GM18858 (cell line): Measurements from ENCODE around the gene CAPN2.
"Not testable (repeated sequence)": the region's sequence is repeated elsewhere in the genome, so short reads cannot be mapped to it uniquely, and the experiment has no call there.

ENCODE experiments used
- ATAC-seq: cut with Tn5 transposase; IDR thresholded peaks from one replicate; pipeline ENCODE4 v1.9.1; 2021; ENCODE audit not compliant: unreplicated experiment

CAPN2 gene

DNA sequence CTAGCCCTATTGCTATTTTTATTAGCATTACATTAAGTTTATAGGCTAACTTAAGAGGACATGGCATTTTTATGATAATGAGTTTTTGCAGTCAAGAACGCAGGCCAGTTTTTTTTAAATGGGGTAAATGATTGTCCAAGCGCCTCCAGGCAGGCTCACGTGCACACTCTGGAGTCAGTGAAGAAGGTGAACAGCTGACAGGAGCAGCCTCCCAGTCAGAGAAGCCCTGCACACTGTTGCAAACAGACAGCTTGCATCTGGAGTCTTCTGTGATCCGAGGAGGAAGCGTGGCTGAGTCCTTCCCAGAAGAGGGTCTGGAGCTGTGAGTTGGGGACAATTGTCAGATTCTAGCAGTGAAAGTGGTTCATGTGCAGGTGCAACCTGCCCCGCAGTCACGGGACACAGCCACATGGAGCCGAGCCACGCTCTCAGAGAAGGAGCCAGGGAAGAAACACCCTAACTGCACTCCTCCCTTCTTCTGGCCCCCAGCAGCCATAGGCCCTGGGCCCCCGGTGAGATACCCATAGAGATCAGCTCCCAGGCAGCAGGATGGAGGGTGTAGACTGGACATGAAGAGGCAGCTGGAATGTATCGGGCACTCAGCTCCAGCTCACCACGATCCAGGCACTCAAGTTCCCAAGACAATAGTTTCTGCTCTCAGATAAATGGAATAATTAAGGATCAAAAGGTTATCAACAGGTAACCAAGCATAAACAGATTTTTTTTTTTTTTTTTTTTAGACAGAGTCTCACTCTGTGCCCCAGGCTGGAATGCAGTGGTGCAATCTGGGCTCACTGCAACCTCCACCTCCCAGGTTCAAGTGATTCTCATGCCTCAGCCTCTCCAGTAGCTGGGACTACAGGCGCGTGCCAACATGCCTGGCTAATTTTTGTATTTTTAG lies 26.4 kb downstream of the CAPN2 start:
- no peak for ATAC-seq

DNA sequence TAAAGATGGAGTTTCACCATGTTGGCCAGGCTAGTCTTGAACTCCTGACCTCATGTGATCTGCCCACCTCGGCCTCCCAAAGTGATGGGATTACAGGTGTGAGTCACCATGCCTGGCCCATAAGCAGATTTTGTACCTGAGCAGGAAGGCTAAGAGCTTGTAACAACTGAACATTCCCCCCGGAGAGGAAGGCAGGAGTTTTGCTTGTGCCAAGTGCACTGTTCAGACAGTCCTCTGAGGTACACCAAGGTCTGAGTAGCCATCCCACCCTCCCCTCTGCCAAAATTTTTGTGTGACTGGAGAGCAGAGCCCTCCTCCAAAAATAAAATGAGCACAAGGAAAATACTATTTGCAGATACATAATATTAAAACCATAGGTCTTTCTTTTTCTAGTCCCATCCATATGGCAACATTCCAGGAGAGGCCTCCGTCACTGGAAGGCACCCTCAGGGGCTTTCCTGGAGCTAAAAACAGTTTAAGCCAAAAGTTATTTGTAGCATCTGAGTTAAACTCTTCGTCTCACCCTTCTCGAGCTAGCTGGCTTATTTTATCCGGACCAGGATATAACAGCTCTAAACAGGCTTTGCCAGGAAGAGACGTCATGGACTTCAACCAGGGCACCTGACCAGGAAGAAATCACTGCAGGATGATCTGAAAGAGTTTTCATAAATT lies 27.2 kb downstream of the CAPN2 start:
- ATAC-seq: no peak

DNA sequence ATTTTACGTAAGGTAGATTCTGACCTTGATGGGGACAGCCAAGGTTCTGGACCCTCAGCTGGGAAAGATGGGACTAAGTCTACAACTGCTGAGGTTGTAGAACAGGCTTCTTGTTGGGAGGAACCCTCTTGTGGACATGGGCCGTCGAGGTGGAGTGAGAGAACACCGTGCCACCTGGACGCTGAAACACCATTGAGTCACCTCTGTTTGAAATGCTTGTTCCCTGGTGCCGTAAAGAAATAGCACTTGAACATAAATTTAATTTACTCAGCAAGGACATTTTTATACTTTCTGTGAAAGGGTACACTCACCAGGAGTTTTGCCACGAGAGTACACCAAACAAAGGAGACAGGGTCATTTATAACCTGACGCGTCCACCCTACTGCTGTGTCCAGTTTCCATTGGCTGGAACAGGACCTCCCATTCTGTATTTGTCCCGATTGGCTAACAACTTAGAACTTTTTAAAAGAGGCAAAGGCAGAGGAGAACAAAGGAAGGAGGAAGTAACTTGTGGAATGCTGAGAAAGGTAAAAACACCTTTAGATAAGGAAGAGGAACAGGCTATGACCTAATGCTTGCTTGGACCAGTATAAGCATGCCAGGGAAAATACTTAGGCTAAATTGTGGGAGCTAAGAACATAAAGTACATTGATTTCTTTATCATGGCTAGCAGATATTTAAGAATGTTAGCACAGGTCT lies 27.8 kb downstream of the CAPN2 start:
- ATAC-seq: not testable (repeated sequence)

DNA sequence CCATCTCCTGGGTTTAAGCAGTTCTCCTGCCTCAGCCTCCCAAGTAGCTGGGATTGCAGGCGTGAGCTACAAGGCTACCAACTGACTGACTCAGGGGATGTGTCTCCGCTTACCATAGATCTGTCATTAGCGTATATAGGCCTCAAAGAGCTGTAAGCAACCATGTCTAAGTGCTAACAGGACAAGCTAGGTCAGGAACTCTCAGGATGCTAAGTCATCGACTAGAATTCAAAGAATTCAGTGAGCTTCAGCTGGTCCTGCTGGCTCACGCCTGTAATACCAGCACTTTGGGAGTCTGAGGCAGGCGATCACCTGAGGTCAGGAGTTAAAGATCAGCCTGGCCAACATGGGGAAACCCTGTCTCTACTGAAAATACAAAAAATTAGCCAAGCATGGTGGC lies 29.5 kb downstream of the CAPN2 start:
- ATAC-seq: no peak

DNA sequence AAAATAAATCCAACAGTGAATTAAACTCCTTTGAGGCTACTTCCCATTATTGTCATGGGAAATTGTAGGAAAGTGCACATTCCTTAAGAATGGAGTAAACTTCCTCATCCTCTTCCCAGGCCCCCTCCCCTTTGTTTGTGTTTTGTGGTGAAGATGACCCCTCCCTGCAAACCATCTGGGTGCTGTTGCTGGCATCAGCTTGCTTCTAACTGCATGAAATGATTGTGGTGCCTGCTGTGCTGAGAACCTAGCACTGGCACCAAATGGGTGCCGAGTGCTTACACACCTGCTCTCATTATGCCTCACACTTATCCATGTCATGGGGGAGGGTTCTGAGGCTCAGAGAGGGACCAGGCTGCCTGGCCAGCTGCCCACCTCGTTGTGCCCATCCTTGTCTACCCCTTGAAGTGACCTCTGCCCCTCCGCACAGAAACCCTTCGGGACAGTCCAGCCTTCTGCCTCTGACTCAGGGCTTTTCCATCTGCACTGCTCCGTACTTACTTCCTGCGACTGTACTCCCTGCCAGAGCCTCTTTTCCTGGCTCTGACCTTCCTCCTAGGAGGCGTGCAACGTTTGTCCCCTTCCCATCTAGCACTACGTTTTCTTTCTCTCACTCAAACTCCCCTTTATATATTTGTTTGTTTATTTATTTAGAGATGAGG lies 30.6 kb downstream of the CAPN2 start:
- ATAC-seq: no peak

DNA sequence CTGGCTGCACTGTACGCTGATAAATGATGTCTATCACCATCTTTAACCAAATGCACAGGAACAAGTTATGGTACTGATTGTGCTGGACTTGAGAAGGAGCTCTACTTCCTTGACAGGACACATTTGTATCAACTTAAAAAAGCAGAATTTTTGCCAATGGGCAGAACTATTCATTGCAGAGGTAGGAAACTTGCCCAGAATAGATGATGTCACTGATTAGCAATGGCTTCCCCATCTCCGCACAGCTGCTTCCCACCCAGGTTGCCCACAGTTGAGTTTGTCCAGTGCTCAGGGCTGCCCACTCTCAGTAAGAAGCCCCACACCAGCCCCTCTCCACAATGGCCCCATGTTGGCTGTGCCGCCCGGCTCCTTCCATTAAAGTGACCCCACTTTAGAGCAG lies 33.4 kb downstream of the CAPN2 start:
- no peak for ATAC-seq

DNA sequence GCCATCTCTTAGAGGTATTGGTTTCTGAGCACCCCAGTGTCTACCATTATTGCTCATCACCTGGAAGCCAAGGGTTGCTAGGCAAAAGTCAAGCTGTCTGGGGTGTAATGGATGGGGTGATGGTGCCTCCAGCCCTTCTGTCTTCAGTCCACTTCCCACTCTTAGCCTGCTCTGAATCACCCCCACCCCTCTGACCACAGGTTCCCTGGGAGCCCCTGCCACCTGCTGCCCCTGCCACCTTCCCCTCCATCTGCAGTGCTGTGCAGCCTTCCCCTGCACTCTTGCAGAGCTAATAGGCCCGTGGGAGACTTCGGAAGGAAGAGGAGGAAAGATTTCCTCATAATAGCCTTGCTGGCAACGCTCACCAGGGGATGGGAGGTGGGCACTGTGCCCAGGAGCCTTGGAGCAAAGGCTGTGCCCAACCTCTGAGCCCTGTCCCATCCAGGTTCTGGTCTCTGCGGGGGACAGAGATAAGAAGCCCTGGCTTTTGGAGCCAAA lies 35.5 kb downstream of the CAPN2 start:
- ATAC-seq: no peak

DNA sequence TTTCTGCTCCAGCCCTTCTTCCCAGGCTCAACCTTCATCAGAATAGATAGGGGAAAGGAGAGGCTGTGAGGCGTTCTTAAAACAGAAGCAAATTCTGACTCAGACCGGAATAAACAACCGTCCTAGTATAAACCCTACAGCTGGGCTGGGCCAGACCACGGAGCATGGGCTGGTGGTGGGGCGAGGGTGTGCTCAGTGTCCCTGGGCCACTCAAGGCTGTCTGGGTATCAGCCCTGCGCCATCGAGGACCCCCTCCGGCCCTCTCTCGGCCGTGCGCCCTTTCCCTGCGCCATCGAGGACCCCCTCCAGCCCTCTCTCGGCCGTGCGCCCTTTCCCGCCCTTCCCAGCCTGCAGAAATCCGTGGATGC lies 36.0 kb downstream of the CAPN2 start:
- no peak for ATAC-seq

DNA sequence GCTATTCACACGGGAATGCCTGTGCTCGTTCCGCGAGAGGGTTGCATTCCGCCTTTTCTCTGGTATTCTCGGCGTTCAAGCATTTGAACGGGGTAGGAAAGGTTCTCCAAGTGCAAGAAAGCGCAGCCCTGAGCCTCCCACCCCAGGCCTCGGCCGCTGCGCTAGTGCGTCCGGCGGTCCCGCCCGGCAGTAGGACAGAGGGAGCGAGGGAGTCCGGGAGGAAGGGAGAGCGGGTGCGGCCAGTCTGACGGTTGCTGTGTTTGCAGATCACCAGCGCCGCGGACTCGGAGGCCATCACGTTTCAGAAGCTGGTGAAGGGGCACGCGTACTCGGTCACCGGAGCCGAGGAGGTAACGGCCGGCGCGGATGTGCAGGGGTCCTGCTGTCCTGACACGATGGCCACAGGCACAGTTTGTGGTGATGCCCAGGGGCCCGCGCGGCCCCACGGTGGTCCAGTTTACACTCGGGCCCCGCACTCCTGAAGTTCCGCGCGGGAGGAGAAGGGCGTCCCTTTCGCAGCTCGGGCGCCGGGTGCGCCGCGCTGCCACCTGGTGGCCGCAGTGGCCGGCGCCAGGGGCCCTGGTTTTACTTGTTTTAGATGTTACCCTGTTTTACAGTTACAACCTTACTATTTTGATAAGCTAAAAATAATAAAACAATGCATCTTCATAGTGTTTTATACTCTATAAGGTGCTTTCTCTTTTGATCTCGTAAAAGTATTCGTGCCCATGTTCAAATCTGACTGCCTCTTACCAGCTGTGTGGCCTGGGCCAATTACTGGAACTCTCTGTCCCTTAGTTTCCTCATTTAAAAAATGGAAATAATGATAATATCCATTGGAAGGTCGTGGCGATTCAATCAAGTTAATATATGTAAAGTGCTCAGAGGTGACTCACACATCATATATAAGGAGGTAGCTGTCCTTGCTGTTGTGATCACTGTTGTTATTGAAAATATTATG lies 36.7 kb downstream of the CAPN2 start:
- no peak for ATAC-seq

DNA sequence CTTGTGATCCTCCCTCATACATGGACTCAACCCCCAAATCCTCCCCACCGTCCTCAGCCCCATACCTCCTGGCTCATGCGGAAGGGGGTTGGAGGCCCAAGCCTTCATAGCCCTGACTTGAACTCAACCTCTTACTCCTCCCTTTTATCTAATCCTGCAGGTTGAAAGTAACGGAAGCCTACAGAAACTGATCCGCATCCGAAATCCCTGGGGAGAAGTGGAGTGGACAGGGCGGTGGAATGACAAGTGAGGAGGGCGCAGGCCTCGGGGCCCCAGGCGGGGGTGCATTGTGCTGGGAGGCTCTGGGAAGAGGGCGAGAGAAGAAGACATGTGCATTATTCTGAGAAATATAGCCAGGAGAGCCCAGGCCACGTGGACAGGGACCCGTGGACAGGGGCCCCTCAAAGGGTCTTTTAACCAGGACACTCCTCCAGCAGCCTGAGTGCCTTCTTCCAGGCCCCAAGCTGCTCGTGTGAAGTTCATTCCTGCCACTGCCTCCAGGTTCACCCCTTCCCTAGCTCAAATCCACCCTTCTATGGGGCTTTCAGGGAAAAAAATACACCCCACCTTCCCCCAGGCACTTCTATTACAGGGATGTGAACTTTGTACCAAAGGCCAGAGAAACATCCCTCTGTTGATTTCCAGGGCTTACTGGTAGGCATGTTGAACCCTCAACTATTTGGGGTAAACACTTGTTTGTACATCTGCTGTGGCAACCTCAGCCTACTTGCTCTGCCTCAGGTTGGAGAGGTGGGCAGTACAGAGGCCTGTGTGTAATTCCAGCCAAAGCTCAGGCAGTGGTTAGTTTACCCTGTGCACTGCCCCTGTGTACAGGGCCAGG lies 38.6 kb downstream of the CAPN2 start:
- ATAC-seq: no peak

DNA sequence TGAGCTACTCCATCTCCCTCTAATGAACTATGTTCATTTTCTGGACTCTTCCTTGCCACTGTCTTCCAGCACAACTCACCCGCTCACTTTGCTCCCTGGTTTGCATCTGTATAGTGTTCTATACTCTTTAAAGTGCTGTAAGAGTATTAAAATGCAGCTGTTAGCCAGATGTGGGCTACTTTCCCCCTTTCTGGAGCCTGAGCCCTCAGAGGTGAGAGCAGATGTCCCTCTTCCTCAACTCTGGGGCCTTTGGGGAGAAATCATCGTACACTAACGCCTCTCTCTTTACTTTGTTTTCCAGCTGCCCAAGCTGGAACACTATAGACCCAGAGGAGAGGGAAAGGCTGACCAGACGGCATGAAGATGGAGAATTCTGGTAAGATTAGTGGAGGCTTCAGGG lies 39.4 kb downstream of the CAPN2 start:
- no peak for ATAC-seq

DNA sequence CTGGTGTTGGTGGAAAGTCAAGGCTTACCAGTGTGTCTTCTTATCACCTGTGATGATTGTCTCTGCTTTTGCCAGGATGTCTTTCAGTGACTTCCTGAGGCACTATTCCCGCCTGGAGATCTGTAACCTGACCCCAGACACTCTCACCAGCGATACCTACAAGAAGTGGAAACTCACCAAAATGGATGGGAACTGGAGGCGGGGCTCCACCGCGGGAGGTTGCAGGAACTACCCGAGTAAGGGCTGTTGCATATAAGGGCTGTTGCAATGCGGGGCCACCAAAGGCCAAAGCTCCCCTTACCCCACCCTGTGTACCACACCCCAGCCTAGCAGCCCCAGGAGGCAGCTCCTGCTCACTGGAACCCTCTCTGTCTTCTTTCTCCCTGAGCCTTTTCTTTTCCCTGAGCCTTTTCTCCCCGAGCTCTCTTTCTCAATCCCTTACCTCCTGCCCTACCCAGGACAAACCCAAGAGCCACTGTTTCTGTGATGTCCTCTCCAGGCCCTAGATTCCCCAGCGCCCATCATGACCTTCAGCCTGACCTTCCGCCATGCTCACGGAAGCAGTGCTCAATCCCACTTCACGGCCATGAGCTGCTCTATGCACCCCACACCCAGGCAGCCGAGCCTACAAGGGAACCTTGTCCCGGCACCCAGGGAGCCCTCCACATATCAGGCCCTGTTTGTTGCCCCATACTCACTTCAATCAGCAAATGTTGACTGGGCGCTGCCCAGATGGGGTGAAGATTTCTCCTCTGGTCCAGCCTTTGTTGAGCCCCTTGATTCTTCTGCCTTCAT lies 40.6 kb downstream of the CAPN2 start:
- no peak for ATAC-seq

DNA sequence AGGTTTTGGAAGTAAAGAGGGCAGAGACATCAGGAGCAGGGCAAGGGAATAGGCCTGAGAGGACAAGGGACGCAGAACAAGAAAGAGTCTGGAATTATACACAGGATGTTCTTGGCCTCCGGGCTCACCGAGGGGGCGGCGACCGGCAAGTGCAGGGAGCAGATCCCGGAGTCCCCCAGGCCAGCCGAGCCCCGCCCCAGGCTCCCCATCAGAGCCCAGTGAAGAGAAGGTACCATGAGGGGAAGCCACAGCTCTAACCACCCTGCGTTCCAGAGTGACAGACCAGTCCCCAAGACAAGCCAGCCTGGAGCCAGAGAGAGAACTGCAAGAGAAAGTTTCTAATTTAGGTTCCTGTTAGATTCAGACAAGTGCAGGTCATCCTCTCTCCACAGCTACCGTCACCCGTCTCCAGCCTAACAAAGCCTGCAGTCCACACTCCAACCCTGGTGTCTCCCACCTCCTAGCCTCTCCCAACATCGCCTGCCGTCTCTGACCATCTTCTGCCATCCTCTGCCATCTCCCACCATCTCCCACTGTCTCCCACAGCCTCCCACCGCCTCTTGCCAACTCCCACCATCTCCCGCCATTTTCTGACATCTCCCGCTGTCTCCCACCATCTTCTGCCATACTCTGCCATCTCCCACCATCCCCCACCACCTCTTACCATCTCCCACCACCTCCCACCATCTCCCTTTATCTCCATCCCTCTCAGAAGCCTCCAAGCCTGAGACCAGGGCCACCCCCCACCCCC lies 42.5 kb downstream of the CAPN2 start:
- ATAC-seq: no peak

DNA sequence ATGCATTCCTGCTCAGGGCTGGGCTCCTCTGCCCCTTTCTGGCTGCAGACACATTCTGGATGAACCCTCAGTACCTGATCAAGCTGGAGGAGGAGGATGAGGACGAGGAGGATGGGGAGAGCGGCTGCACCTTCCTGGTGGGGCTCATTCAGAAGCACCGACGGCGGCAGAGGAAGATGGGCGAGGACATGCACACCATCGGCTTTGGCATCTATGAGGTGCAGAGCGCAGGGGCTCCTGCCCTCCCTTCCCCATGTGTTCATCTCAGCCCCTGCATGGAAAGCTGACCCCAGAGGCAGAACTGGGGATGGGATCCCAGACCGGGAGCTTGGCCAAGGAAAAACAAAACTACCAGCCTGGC lies 43.1 kb downstream of the CAPN2 start:
- ATAC-seq: no peak

DNA sequence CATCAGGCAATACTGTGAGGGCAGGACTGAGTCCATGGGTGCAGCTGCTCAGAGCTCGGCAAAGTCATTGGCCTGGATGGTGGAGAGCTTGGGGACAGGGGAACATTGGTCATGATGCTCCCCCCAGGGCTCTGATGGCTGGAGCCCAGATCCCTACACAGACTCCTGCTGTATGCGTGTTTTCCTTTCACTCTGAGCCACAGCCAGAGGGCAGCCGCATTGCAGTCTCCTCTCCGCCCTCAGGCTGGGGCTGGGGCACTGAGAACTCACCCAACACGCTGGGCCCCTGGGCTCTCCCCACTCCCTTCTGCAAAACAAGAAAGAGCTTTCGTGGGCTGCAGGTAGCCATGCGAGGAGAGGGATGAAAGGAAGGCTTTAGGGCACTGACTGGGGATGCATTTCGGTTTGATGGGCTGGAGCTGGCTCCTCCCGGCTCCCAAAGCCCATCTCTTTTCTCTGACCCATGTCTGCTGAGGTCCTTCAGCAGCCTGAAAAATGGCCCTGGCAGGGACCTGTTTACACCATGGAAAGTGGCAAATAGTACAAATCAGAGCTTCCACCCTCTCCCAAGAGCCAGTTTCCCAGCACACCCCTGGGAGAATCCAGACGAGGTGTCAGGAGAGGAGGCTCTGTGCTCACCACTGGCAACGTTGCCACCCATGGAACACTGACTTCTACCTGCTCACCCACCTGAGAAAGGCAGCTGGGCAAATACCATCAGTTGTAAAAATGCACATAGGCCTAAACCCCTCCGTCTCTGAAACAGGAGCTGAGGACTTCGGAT lies 43.8 kb downstream of the CAPN2 start:
- ATAC-seq: no peak

DNA sequence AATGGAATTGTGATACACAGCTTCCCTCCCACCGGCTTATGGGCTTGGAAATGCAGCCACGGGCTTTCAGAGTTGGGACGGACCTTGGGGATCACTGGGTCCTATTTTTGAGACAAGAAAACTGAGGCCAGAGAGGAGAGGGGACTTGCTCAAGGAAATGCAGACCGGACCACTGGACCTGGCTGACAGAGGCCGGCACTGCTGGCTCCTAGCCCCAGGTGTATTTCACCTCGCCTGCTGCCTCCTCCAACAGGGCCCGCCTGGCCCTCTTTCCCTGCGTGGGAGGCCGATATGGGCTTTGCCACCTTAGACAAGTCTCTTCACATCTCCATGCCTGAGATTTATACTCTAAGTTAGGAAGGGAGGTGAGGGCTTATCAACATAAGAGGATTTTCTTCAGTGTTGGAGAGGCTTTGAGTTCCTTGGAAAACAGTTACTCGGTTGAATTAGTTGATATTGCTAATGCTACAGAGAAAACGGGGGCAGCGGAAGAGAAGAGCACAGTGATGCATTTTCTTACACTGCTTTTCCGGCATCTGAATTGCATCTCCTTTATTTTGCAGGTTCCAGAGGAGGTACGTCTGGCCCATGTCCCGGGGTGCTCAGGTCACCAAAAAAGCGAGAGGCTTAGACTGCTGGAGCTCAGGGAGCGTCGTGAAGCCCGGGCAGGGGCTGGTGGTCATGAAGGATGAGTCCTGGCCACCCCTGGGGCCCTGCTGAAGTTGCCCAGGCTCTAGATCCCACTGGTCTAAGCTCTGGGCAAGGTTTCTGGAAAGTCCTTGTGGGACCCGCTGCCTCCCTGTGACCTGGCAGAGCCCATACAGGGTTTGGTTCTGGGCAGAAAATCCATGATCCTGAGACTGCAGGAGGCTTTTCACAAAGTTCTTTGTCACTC lies 44.7 kb downstream of the CAPN2 start:
- no peak for ATAC-seq
